Testis (tissue), 2 donors: Measurements from ENCODE around the gene PIK3C3.

Experiments used
- POLR2A ChIP-seq: fragments of 450-650 bp; IDR thresholded peaks from one replicate; pipeline ENCODE4 v1.6.1; 2017; ENCODE audit warnings: antibody characterized with exemption, mild to moderate bottlenecking, moderate library complexity
- TF ChIP-seq, protein P1 (sequence below), 3 experiments: fragments of 450-650 bp in 2 of 3; fragments of 200-600 bp in 1 of 3; sonication (generic) in 1 of 3; IDR thresholded peaks; one replicate each; pipeline ENCODE4 v1.5.1; 2016 to 2019; ENCODE audit warnings: antibody characterized with exemption in 3 of 3, mild to moderate bottlenecking in 2 of 3, moderate library complexity in 1 of 3

DNA sequence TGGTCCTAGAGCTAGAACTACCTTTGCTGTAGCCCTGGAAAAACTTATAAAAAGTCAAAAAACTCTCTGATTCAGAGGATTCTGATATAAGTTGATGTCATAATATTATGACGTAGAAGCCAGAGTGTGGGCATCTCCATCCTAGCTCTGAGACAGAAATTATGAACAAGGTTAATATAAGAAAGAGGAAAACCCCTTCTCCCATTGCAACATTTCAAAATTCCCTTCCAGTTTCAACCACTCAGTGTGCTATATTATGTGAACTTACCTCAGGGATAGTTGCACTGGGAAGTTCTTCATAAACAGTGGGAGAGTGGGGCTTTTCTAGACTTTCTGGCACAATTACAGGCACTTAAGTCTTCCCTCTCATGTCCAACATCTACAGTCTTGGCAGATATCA, 171.6 kb downstream of the PIK3C3 start:
- TF ChIP-seq, protein P1, sequence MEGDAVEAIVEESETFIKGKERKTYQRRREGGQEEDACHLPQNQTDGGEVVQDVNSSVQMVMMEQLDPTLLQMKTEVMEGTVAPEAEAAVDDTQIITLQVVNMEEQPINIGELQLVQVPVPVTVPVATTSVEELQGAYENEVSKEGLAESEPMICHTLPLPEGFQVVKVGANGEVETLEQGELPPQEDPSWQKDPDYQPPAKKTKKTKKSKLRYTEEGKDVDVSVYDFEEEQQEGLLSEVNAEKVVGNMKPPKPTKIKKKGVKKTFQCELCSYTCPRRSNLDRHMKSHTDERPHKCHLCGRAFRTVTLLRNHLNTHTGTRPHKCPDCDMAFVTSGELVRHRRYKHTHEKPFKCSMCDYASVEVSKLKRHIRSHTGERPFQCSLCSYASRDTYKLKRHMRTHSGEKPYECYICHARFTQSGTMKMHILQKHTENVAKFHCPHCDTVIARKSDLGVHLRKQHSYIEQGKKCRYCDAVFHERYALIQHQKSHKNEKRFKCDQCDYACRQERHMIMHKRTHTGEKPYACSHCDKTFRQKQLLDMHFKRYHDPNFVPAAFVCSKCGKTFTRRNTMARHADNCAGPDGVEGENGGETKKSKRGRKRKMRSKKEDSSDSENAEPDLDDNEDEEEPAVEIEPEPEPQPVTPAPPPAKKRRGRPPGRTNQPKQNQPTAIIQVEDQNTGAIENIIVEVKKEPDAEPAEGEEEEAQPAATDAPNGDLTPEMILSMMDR (IDR thresholded peaks at IDR 0.05), result no peak
- TF ChIP-seq POLR2A, result no peak
